HepG2 (cell line): ENCODE data around the gene EPB41L2. TPM values are rescaled to one million over a fixed set of nuclear protein-coding genes. Genes with fewer than 3 reads are reported as not detected.
A peak's percentile ranks its signal among the peaks of the same experiment; 100 is the strongest.

Experiments
- HHEX ChIP-seq: IDR thresholded peaks from 2 replicates; pipeline ENCODE4 v1.6.1; 2016; ENCODE audit warnings: control low read depth
- NFE2L1 ChIP-seq: sonication (generic); formaldehyde crosslinking; IDR thresholded peaks from 2 replicates; pipeline ENCODE4 v1.4.0; 2020; ENCODE audit warnings: missing genetic modification reagents, mild to moderate bottlenecking, borderline replicate concordance
- PATZ1 ChIP-seq: sonication (generic); formaldehyde crosslinking; IDR thresholded peaks from 2 replicates; pipeline ENCODE4 v1.4.0; 2020; ENCODE audit warnings: missing genetic modification reagents
- PITX1 ChIP-seq: sonication (generic); formaldehyde crosslinking; IDR thresholded peaks from 2 replicates; pipeline ENCODE4 v1.5.1; 2020; ENCODE audit warnings: mild to moderate bottlenecking, missing genetic modification reagents
- RARA ChIP-seq: IDR thresholded peaks from 2 replicates; pipeline ENCODE4 v1.6.1; 2016; ENCODE audit warnings: missing genetic modification reagents, missing compliant biosample characterization
- ZBTB37 ChIP-seq: sonication (generic); formaldehyde crosslinking; IDR thresholded peaks from 2 replicates; pipeline ENCODE4 v1.4.0; 2020; ENCODE audit warnings: mild to moderate bottlenecking, missing genetic modification reagents
- ZC3H4 ChIP-seq: sonication (generic); formaldehyde crosslinking; IDR thresholded peaks from 2 replicates; pipeline ENCODE4 v1.4.0; 2020; ENCODE audit warnings: missing genetic modification reagents, borderline replicate concordance
- ZNF337 ChIP-seq: sonication (generic); formaldehyde crosslinking; IDR thresholded peaks from 2 replicates; pipeline ENCODE4 v1.5.1; 2020; ENCODE audit warnings: missing genetic modification reagents, low read depth, mild to moderate bottlenecking, borderline replicate concordance
- polyA plus RNA-seq, 8 experiments: library from polyadenylated mRNA; depleted of rRNA in 3 of 8; stranded (reverse) in 7 of 8; unstranded in 1 of 8; fragments of >200 nt; fragmentation: Illumina TruSeq in 4 of 8; extraction: Trizol in 4 of 8; gene quantifications; 2 replicates each; pipeline versions ENCODE4 v1.2.1 to v1.2.3, GENCODE V29; 2011 to 2016; ENCODE audit warnings: low read depth in 4 of 8, missing spikeins in 1 of 8, mixed read lengths in 1 of 8; ENCODE audit not compliant: insufficient read depth in 1 of 8
- total RNA-seq, 5 experiments: library from RNA; depleted of rRNA; stranded (reverse); fragments of >200 nt; fragmentation: Illumina TruSeq; extraction: Trizol; gene quantifications; 2 replicates each; pipeline ENCODE4 v1.2.3, GENCODE V29; 2016; ENCODE audit warnings: low read depth in 1 of 5
- TF ChIP-seq, protein P1 (sequence below): sonication (generic); formaldehyde crosslinking; IDR thresholded peaks from 2 replicates; pipeline ENCODE4 v1.5.0; 2020; ENCODE audit warnings: mild to moderate bottlenecking, missing genetic modification reagents

EPB41L2 gene
- total and polyA plus RNA-seq, 2 of the 13 experiments (the other 11 are each of a cell fraction or from before 2014, with no cell fraction given) = 41.7 to 56.4 TPM

DNA sequence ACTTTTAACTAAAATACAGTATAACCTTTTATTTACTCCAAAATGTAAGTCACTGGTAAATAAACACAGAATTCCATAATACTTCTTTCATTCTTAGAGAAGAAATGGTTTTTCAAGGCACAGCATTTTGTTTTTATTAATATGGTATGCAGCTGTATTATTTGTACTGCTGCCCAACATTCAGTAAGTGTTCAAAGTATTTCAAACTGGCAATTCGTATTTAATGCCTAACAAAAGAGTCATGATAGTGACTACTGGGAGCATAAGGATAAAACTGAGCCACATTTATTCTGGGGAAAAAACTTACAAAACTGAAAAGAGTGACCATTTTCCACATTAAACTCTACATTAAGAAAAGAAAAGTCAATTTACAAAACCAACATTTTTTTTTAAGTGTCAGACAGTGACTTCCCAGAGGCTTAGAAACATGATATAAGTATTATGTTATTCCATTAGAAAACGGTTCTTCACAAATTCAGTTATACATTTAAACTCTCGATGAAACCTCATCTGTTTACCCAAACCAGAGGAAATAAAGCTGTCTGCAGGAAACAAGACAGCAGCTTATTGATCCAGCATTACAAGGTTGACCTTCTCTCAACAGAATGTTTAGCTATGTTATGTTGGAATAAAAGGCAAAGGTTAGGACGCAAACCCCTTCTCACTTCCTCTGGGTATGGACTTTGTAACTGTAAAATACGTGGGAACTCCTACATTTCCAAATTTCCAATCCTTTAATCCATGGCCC, 24.3 kb downstream of the EPB41L2 start (continued):
- TF ChIP-seq HHEX (CRISPR knock-in tag) (peak; percentile 64; the same call in 1 of the 2 replicates), ZC3H4 (no peak), PITX1 (CRISPR knock-in tag) (peak; percentile 97), ZNF337 (CRISPR knock-in tag) (peak; percentile 87), RARA (peak; percentile 98), NFE2L1 (CRISPR knock-in tag) (no peak), PATZ1 (CRISPR knock-in tag) (peak; percentile 68), ZBTB37 (no peak)
- TF ChIP-seq, protein P1, sequence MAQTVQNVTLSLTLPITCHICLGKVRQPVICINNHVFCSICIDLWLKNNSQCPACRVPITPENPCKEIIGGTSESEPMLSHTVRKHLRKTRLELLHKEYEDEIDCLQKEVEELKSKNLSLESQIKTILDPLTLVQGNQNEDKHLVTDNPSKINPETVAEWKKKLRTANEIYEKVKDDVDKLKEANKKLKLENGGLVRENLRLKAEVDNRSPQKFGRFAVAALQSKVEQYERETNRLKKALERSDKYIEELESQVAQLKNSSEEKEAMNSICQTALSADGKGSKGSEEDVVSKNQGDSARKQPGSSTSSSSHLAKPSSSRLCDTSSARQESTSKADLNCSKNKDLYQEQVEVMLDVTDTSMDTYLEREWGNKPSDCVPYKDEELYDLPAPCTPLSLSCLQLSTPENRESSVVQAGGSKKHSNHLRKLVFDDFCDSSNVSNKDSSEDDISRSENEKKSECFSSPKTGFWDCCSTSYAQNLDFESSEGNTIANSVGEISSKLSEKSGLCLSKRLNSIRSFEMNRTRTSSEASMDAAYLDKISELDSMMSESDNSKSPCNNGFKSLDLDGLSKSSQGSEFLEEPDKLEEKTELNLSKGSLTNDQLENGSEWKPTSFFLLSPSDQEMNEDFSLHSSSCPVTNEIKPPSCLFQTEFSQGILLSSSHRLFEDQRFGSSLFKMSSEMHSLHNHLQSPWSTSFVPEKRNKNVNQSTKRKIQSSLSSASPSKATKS (CRISPR knock-in tag) = peak; percentile 90; the same call in 1 of the 2 replicates
- TF ChIP-seq, all 625 proteins: peak for 227
